Fibroblast of lung (primary cell): Measurements from ENCODE around the gene FHOD3. TPM values are rescaled to one million over a fixed set of nuclear protein-coding genes. Genes with fewer than 3 reads are reported as not detected.

Experiments
- DNase-seq, 2 donors: peaks; one replicate each; pipeline versions ENCODE4 v3.0.0 to v3.0.0-alpha.2; 2010; ENCODE audit warnings: low read depth in 2 of 2
- H2AFZ ChIP-seq: 2 replicates; pipeline ENCODE4 v1.5.1; 2012; ENCODE audit warnings: low read length, control low read depth, inconsistent platforms
- H3K27ac ChIP-seq: 2 replicates; pipeline ENCODE4 v1.5.1; 2011; ENCODE audit warnings: low read length, control low read depth; ENCODE audit not compliant: insufficient read depth
- H3K27me3 ChIP-seq: 2 replicates; pipeline ENCODE4 v1.5.1; 2011; ENCODE audit warnings: mild to moderate bottlenecking, low read length; ENCODE audit not compliant: control insufficient read depth, insufficient read depth
- H3K36me3 ChIP-seq: 2 replicates; pipeline ENCODE4 v1.5.1; 2011; ENCODE audit warnings: low read length; ENCODE audit not compliant: control insufficient read depth, insufficient read depth
- H3K4me1 ChIP-seq: 2 replicates; pipeline ENCODE4 v1.5.1; 2011; ENCODE audit warnings: low read length; ENCODE audit not compliant: control insufficient read depth, insufficient read depth; ENCODE audit errors: extremely low read depth
- H3K4me2 ChIP-seq: 2 replicates; pipeline ENCODE4 v1.5.1; 2011; ENCODE audit warnings: low read length, control low read depth; ENCODE audit not compliant: insufficient read depth; ENCODE audit errors: extremely low read depth
- H3K4me3 ChIP-seq, 4 experiments: fragments of 200-600 bp in 1 of 4; sonication (generic) in 1 of 4; replicated peaks in 1 of 4; 2 replicates each; pipeline ENCODE4 v1.5.1; 2011 to 2016; ENCODE audit warnings: low read length in 4 of 4, low read depth in 3 of 4, mild to moderate bottlenecking in 3 of 4, control low read depth in 2 of 4, inconsistent platforms in 1 of 4, mixed read lengths in 1 of 4; ENCODE audit not compliant: insufficient read depth in 1 of 4; ENCODE audit errors: control extremely low read depth in 1 of 4
- H3K79me2 ChIP-seq: 2 replicates; pipeline ENCODE4 v1.5.1; 2012; ENCODE audit warnings: mild to moderate bottlenecking, low read length, inconsistent platforms; ENCODE audit not compliant: control insufficient read depth, insufficient read depth
- H3K9ac ChIP-seq: 2 replicates; pipeline ENCODE4 v1.5.1; 2011; ENCODE audit warnings: mild to moderate bottlenecking, low read length, control low read depth; ENCODE audit not compliant: insufficient read depth
- H3K9me3 ChIP-seq: 2 replicates; pipeline ENCODE4 v1.5.1; 2012; ENCODE audit warnings: low read depth, low read length; ENCODE audit not compliant: control insufficient read depth, insufficient read depth
- H4K20me1 ChIP-seq: 2 replicates; pipeline ENCODE4 v1.5.1; 2011; ENCODE audit warnings: low read length; ENCODE audit not compliant: control insufficient read depth, insufficient read depth; ENCODE audit errors: extremely low read depth
- EZH2 ChIP-seq: IDR thresholded peaks from 2 replicates; pipeline ENCODE4 v1.5.1; 2012; ENCODE audit warnings: low read length, control low read depth, mild to moderate bottlenecking; ENCODE audit errors: missing control alignments
- polyA plus RNA-seq, 2 donors: library from polyadenylated mRNA; depleted of rRNA in 1 of 2; stranded (reverse) in 1 of 2; unstranded in 1 of 2; fragments of >200 nt; gene quantifications; 2 replicates each; pipeline ENCODE4 v1.2.1, GENCODE V29; 2011 to 2012; ENCODE audit warnings: missing spikeins in 1 of 2
- total RNA-seq: library from RNA; depleted of rRNA; stranded (reverse); fragments of >200 nt; gene quantifications from 2 replicates; pipeline ENCODE4 v1.2.1, GENCODE V29; 2014
- TF ChIP-seq, protein P1 (sequence below), 2 donors: IDR thresholded peaks in 1 of 2; conservative IDR thresholded peaks in 1 of 2; 1 replicate in 1 of 2; 2 replicates in 1 of 2; pipeline ENCODE4 v1.5.1; 2011 to 2012; ENCODE audit warnings: low read length in 2 of 2, control low read depth in 1 of 2, inconsistent platforms in 1 of 2, low read depth in 1 of 2, mild to moderate bottlenecking in 1 of 2

The FHOD3 gene
- total and polyA plus RNA-seq, 2 donors (not counting 1 experiment from before 2014, with no cell fraction given), result 16.1 to 28.2 TPM

DNA sequence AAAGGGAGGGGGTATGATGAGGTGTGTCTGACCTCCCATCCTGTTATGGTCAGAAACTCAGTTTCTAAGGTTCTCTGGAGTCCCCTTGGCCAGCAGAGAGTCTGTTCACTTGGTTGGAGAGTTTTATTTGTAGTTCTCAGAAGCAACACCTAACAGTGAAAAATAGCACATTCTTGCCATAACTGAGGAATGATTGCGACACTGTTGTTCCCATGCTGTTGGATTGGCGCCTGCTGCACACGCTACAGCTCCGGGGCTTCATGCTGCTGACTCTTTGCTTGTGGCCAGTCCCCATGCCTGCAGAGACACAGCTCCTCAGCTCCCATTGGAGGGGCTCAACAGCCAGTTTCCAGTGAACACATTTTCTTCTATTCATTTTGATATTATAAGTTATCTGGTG lies 489.2 kb downstream of the FHOD3 start:
- H3K27me3 ChIP-seq, result no peaks in the 10 kb centered on the region
- H3K4me1 ChIP-seq, result no peaks in the 10 kb centered on the region
- no peaks in the 10 kb centered on the region for H3K36me3 ChIP-seq
- peak; percentile 53 to 84 for DNase-seq
- H2AFZ ChIP-seq, result no peak overlapping the region
- H4K20me1 ChIP-seq, result no peaks in the 10 kb centered on the region
- H3K9ac ChIP-seq, result no peak overlapping the region
- no peaks in the 10 kb centered on the region for H3K79me2 ChIP-seq
- no peak overlapping the region for H3K4me2 ChIP-seq
- no peak overlapping the region for H3K27ac ChIP-seq
- H3K4me3 ChIP-seq, result no peak overlapping the region
- TF ChIP-seq, protein P1, sequence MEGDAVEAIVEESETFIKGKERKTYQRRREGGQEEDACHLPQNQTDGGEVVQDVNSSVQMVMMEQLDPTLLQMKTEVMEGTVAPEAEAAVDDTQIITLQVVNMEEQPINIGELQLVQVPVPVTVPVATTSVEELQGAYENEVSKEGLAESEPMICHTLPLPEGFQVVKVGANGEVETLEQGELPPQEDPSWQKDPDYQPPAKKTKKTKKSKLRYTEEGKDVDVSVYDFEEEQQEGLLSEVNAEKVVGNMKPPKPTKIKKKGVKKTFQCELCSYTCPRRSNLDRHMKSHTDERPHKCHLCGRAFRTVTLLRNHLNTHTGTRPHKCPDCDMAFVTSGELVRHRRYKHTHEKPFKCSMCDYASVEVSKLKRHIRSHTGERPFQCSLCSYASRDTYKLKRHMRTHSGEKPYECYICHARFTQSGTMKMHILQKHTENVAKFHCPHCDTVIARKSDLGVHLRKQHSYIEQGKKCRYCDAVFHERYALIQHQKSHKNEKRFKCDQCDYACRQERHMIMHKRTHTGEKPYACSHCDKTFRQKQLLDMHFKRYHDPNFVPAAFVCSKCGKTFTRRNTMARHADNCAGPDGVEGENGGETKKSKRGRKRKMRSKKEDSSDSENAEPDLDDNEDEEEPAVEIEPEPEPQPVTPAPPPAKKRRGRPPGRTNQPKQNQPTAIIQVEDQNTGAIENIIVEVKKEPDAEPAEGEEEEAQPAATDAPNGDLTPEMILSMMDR (conservative IDR thresholded peaks at IDR 0.05 in 1 of 2, IDR thresholded peaks at IDR 0.05 in 1 of 2; ENCODE audit: low read depth in 1 of 2, low read length in 2 of 2), result no peak
- TF ChIP-seq EZH2, result no peak
- H3K9me3 ChIP-seq, result no peaks in the 10 kb centered on the region

DNA sequence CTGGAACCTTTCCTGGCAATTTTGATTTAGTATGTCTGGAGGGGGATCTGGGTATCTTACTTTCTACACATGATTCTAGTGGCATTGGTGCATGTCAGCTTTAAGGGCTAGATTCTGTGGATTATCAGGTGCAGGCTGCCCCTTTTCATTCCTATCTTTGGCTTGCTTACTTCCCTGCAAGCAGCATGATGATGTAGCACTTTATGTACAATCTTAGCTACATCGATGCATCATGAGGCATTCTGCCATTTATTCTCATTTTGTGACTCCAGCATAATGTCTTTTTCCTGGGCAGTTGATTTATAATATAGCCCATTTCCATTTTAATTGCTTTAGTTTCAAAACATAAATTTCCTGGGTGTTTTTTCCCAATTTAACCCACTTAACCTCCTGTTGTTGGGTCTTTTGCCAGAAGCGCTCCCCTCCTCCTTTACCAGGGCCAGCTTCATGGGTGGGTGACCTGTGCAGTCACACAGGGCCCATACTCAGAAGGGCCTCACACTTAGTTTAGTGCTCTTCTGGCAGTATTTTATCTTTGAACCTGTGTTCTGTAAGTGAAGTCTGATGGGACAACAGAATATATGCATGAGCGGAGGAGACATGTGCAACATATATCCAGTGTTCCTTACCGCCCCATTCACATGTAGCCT lies 495.2 kb downstream of the FHOD3 start:
- H3K27me3 ChIP-seq, result no peaks in the 10 kb centered on the region
- no peak overlapping the region for H3K9ac ChIP-seq
- H3K36me3 ChIP-seq, result peaks cover 6% of the 10 kb centered on the region
- no peak overlapping the region for H3K27ac ChIP-seq
- no peak overlapping the region for H3K4me3 ChIP-seq
- H3K4me1 ChIP-seq, result no peaks in the 10 kb centered on the region
- no peaks in the 10 kb centered on the region for H4K20me1 ChIP-seq
- H2AFZ ChIP-seq, result no peak overlapping the region
- TF ChIP-seq, protein P1 (conservative IDR thresholded peaks at IDR 0.05 in 1 of 2, IDR thresholded peaks at IDR 0.05 in 1 of 2; ENCODE audit: low read depth in 1 of 2, low read length in 2 of 2), result no peak
- no peak for TF ChIP-seq EZH2
- H3K4me2 ChIP-seq, result no peak overlapping the region
- no peaks in the 10 kb centered on the region for H3K9me3 ChIP-seq
- no peaks in the 10 kb centered on the region for H3K79me2 ChIP-seq
- no peak for DNase-seq

DNA sequence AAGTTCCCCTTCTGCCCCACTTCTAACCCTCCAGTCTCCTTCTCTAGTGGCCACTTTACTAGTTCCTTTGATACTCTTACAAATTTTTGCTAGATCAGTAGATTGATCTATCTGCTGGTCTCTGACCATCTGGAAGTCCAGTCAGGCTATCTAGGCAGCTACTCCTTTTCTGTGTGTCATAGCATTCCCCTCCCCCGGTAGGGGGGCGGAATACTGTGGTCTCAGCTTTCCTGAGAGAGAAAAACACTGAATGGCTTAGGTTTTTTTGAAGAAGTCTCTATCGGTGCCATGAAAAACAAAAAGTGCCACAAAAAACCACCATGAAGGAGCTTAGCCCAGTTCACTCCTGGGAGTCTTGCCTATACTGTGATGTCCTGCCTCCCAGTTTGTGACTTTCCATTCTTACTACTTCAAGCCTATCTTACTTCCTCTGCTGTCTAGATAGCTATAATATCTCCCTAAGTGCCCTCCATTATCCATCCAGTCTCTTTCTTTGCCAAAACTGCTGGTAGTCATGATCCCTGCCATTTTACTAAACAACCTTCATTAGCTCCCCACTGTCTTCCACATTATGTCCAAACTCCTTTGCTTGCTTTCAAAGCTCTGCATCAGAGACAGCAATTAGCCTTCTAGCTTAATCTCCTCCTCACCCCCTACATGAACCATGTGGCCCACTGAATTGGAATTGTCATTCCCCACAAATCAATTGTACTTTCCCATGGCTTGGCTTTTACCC lies 501.4 kb downstream of the FHOD3 start:
- no peaks in the 10 kb centered on the region for H4K20me1 ChIP-seq
- peaks cover 13% of the 10 kb centered on the region for H3K36me3 ChIP-seq
- no peaks in the 10 kb centered on the region for H3K27me3 ChIP-seq
- H2AFZ ChIP-seq, result no peak overlapping the region
- H3K4me3 ChIP-seq, result no peak overlapping the region
- no peaks in the 10 kb centered on the region for H3K9me3 ChIP-seq
- H3K9ac ChIP-seq, result no peak overlapping the region
- H3K27ac ChIP-seq, result no peak overlapping the region
- H3K4me2 ChIP-seq, result no peak overlapping the region
- H3K79me2 ChIP-seq, result no peaks in the 10 kb centered on the region
- peak in 1 of 2 donors; percentile 54 for DNase-seq
- TF ChIP-seq, protein P1 (conservative IDR thresholded peaks at IDR 0.05 in 1 of 2, IDR thresholded peaks at IDR 0.05 in 1 of 2; ENCODE audit: low read depth in 1 of 2, low read length in 2 of 2), result no peak
- no peak for TF ChIP-seq EZH2
- H3K4me1 ChIP-seq, result no peaks in the 10 kb centered on the region
